Measurements from ENCODE around the gene PRB2.

GRCh38 chr12:11433664-11434063 lies 38.3 kb upstream of the PRB2 start:
- TF ChIP-seq EZH2 (IDR thresholded peaks at IDR 0.05; ENCODE audit: borderline replicate concordance, low read depth, low read length, severe bottlenecking) (no peak), CTCF (IDR thresholded peaks at IDR 0.05; ENCODE audit: borderline replicate concordance, extremely low read depth, low read length, poor library complexity, severe bottlenecking) (no peak)
